PC-3 (cell line): Measurements from ENCODE around the gene BTAF1. TPM values are rescaled to one million over a fixed set of nuclear protein-coding genes. Genes with fewer than 3 reads are reported as not detected.

ENCODE experiments used
- ATAC-seq: fragments of 200-7000 bp; cut with Tn5 transposase; 2 replicates; pipeline ENCODE4 v1.9.1; 2020; ENCODE audit warnings: mild to moderate bottlenecking, moderate library complexity
- BruUV-seq: library from RNA; stranded (reverse); fragments of 400-500 nt; replicated peaks from 2 replicates; lab custom pipeline; 2021; lab: Mats Ljungman, UMichigan
- CTCF ChIA-PET: fragments of 300-600 bp; sonication (Branson Sonifier 250); formaldehyde crosslinking; loops from one replicate; lab custom pipeline; 2022; ENCODE audit warnings: antibody characterized with exemption; lab: Charles Lee
- POLR2A ChIA-PET: fragments of 300-600 bp; sonication (Branson Sonifier 250); formaldehyde crosslinking; loops from one replicate; lab custom pipeline; 2022; ENCODE audit warnings: antibody characterized with exemption; ENCODE audit not compliant: unreplicated experiment; lab: Charles Lee
- DNase-seq: peaks from one replicate; pipeline ENCODE4 v3.0.0-alpha.2; 2015
- H2AFZ ChIP-seq: fragments of 300-600 bp; sonication (generic); 2 replicates; pipeline ENCODE4 v1.6.0; 2016; ENCODE audit warnings: antibody characterized with exemption, low read length
- H3F3A ChIP-seq: fragments of 300-600 bp; sonication (generic); one replicate; pipeline ENCODE4 v1.6.0; 2017; ENCODE audit warnings: antibody characterized with exemption, low read length, control low read depth, mild to moderate bottlenecking; ENCODE audit not compliant: unreplicated experiment
- H3K27ac ChIP-seq: fragments of 300-600 bp; sonication (generic); 2 replicates; pipeline ENCODE4 v1.5.1; 2016; ENCODE audit warnings: mild to moderate bottlenecking, low read length
- H3K27me3 ChIP-seq: fragments of 300-600 bp; sonication (generic); 2 replicates; pipeline ENCODE4 v1.6.1; 2016; ENCODE audit warnings: low read length, mixed read lengths
- H3K36me3 ChIP-seq: fragments of 300-600 bp; sonication (generic); 2 replicates; pipeline ENCODE4 v1.6.1; 2016; ENCODE audit warnings: low read depth, mixed run types, low read length, mixed read lengths
- H3K4me1 ChIP-seq: fragments of 300-600 bp; sonication (generic); 2 replicates; pipeline ENCODE4 v1.5.1; 2016; ENCODE audit warnings: low read length; ENCODE audit not compliant: insufficient read depth
- H3K4me2 ChIP-seq: fragments of 300-600 bp; sonication (generic); 2 replicates; pipeline ENCODE4 v1.6.0; 2016; ENCODE audit warnings: low read length
- H3K4me3 ChIP-seq: fragments of 300-600 bp; sonication (generic); 2 replicates; pipeline ENCODE4 v1.5.1; 2016; ENCODE audit warnings: mild to moderate bottlenecking, low read length, mixed read lengths
- H3K79me2 ChIP-seq: fragments of 300-600 bp; sonication (generic); 2 replicates; pipeline ENCODE4 v1.6.1; 2017; ENCODE audit warnings: low read length, mixed read lengths
- H3K9ac ChIP-seq: fragments of 300-600 bp; sonication (generic); 2 replicates; pipeline ENCODE4 v1.6.0; 2016; ENCODE audit warnings: mild to moderate bottlenecking, low read length
- H3K9me2 ChIP-seq: fragments of 300-600 bp; sonication (generic); replicated peaks from 2 replicates; pipeline ENCODE4 v1.6.1; 2016; ENCODE audit warnings: mixed run types, low read length, mixed read lengths
- H3K9me3 ChIP-seq: fragments of 300-600 bp; sonication (generic); 2 replicates; pipeline ENCODE4 v1.6.1; 2016; ENCODE audit warnings: low read length, mixed read lengths
- H4K20me1 ChIP-seq: fragments of 300-600 bp; sonication (generic); 2 replicates; pipeline ENCODE4 v1.6.1; 2016; ENCODE audit warnings: low read length, mixed read lengths
- EZH2 ChIP-seq: fragments of 300-600 bp; sonication (generic); IDR thresholded peaks from one replicate; pipeline ENCODE4 v1.6.1; 2017; ENCODE audit warnings: antibody characterized with exemption, mild to moderate bottlenecking, low read length; ENCODE audit not compliant: unreplicated experiment
- EZH2phosphoT487 ChIP-seq: fragments of 300-600 bp; sonication (generic); IDR thresholded peaks from 2 replicates; pipeline ENCODE4 v1.6.1; 2018; ENCODE audit warnings: mild to moderate bottlenecking, antibody characterized with exemption, low read length, borderline replicate concordance
- intact Hi-C: fragments of 100-400 bp; cut with micrococcal nuclease; formaldehyde crosslinking; loops from 2 replicates; pipeline ENCODE4 v1.9.0; 2023
- total RNA-seq: library from RNA; depleted of rRNA; stranded (reverse); fragments of >200 nt; gene quantifications from 2 replicates; pipeline ENCODE4 v1.2.3, GENCODE V29; 2014
- TF ChIP-seq, protein P1 (sequence below): fragments of 300-600 bp; sonication (generic); conservative IDR thresholded peaks from 2 replicates; pipeline ENCODE4 v1.5.1; 2017; ENCODE audit warnings: antibody characterized with exemption, low read depth, mild to moderate bottlenecking, low read length

BTAF1 gene
- total RNA-seq, 1 experiment from 2014 or later: 27.6 TPM

DNA sequence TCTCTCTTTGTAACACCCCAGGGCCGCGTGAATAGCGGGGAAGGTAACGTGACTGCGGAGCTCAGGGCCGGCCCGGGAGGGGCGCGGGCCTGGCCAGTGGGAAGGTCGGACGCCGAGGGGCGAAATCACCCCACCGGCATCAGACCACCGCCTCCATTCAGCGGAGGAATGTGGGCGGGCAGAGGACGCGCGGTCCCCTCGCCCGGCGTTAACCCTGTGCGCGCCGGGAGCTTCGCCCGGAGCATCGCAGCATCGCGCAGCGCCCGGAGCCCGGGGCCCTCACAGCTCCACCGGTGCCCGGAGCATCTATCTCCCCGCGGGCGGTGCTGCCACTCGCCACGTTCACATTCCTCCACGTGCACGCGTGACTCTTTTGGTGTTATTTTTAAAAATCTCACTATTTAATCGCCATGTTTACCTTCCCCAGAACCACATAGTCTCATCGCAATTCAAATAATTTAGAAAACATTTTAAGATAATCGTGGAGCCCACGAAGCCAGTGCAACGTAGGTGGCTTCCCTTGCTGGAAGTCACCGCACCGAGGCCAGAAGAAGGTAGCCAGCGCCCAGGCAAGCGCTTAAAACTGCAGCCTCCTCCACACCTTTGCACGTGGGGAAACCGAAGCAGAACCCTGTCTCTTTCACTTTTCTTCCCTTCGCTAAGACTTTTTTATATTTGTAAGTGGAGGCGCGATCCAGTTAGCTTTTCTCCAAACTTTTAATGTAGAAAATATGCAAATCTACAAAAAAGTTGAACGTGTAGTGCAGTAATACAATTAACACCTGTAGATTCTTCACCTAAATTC lies 36.1 kb upstream of the BTAF1 start:
- BruUV-seq: no TSS peak
- no peak overlapping the region for H3K4me2 ChIP-seq
- H3K27ac ChIP-seq: no peak overlapping the region
- no peaks in the 10 kb centered on the region for H3K79me2 ChIP-seq
- H3K9me2 ChIP-seq: no peaks in the 10 kb centered on the region
- no peak for ATAC-seq
- CTCF ChIA-PET: no interaction called here
- TF ChIP-seq, protein P1, sequence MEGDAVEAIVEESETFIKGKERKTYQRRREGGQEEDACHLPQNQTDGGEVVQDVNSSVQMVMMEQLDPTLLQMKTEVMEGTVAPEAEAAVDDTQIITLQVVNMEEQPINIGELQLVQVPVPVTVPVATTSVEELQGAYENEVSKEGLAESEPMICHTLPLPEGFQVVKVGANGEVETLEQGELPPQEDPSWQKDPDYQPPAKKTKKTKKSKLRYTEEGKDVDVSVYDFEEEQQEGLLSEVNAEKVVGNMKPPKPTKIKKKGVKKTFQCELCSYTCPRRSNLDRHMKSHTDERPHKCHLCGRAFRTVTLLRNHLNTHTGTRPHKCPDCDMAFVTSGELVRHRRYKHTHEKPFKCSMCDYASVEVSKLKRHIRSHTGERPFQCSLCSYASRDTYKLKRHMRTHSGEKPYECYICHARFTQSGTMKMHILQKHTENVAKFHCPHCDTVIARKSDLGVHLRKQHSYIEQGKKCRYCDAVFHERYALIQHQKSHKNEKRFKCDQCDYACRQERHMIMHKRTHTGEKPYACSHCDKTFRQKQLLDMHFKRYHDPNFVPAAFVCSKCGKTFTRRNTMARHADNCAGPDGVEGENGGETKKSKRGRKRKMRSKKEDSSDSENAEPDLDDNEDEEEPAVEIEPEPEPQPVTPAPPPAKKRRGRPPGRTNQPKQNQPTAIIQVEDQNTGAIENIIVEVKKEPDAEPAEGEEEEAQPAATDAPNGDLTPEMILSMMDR: no peak
- no peak for TF ChIP-seq EZH2phosphoT487
- no peak for TF ChIP-seq EZH2
- no peak overlapping the region for H3K4me3 ChIP-seq
- POLR2A ChIA-PET: interaction anchor here (0.6 kb wide), 1 partner anchor 36 kb away, joined by 3 read pairs; the partner anchor contains the start of gene BTAF1
- no peaks in the 10 kb centered on the region for H3K36me3 ChIP-seq
- no peaks in the 10 kb centered on the region for H4K20me1 ChIP-seq
- no peaks in the 10 kb centered on the region for H3K9me3 ChIP-seq
- H3K27me3 ChIP-seq: no peaks in the 10 kb centered on the region
- no peak for DNase-seq
- no peak overlapping the region for H2AFZ ChIP-seq
- intact Hi-C loops: no loop called here
- no peak overlapping the region for H3K9ac ChIP-seq
- no peaks in the 10 kb centered on the region for H3K4me1 ChIP-seq
- H3F3A ChIP-seq: no peaks in the 10 kb centered on the region

DNA sequence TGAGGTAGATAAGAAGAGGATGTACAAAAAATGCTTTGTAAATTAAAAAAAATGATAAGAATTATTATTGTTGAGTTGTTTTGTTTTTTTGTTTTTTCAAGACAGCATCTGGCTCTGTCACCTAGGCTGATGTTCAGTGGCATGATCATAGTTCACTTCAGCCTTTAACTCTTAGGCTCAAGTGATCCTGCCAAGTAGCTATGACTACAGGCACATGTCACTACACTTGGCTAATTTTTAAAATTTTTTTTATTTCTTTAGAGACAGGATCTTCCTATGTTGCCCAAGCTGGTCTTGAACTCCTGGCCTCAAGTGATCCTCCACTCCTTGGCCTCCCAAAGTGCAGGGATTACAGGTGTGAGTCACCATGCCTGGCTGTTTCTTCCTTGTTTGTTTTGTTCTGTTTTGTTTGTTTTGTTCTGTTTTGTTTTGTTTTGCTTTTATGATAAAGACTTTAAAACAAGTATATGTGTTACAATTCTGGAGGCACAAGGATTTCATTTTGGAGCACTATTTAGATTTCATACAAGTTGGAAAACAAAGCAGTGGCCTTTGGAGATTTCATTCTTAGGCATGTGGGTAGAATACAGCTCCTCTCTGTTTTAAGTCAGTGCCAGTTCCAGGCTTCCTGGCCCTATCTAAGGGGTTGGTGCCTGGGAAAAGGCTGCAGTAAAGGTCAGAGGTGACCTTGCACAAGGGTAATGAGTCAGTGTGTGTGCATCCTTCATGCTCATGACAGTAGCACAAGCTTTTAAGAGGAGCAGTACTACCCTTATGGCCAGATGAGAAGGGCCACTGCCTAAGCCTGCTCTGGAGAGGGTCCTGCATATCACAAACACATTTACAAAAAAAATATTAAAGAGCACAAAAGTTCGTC lies 32.2 kb upstream of the BTAF1 start:
- intact Hi-C loops: no loop called here
- BruUV-seq: no TSS peak
- DNase-seq (peak; percentile 40), ATAC-seq (peak; percentile 40)
- Histone ChIP-seq H3K4me3 (no peak overlapping the region), H2AFZ (no peak overlapping the region), H3K9me3 (no peaks in the 10 kb centered on the region), H3K27ac (no peak overlapping the region), H3K27me3 (no peaks in the 10 kb centered on the region), H3F3A (no peaks in the 10 kb centered on the region), H3K79me2 (no peaks in the 10 kb centered on the region), H3K9me2 (no peaks in the 10 kb centered on the region), H3K36me3 (no peaks in the 10 kb centered on the region), H3K9ac (no peak overlapping the region), H4K20me1 (no peaks in the 10 kb centered on the region), H3K4me2 (no peak overlapping the region), H3K4me1 (no peaks in the 10 kb centered on the region)
- ChIA-PET CTCF (no interaction called here), POLR2A (no interaction called here)
- TF ChIP-seq EZH2 (no peak), EZH2phosphoT487 (no peak)
- TF ChIP-seq, protein P1: no peak
